HG03469 (cell line): ENCODE results near the gene FAM184B.

ENCODE experiments used
- ATAC-seq: cut with Tn5 transposase; IDR thresholded peaks from one replicate; pipeline ENCODE4 v1.9.1; 2021; ENCODE audit warnings: mild to moderate bottlenecking, moderate library complexity, moderate number of reproducible peaks; ENCODE audit not compliant: unreplicated experiment

FAM184B gene

DNA sequence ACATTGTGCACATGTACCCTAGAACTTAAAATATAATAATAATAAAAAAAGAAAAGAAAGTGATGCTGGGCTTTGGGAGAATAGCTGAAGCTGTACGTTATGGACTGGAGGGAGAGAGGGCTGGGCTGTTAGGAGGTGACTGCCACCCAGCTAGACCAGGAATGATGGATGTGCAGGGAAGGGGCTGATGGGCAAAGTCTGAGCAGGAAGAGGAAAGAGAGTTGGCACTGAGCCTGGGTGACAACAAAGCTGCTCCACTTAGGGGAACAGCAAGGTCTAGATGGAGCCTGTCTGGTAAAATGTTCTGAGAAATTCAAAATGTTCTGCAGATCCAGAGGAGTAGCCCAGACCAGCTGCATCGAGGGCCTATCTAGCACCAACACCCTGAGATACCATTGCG, 134.7 kb downstream of the FAM184B start:
- no peak for ATAC-seq

GRCh38 chr4:17642398-17642783, 139.0 kb downstream of the FAM184B start:
- no peak for ATAC-seq

GRCh38 chr4:17639136-17639535, 142.3 kb downstream of the FAM184B start:
- no peak for ATAC-seq

DNA sequence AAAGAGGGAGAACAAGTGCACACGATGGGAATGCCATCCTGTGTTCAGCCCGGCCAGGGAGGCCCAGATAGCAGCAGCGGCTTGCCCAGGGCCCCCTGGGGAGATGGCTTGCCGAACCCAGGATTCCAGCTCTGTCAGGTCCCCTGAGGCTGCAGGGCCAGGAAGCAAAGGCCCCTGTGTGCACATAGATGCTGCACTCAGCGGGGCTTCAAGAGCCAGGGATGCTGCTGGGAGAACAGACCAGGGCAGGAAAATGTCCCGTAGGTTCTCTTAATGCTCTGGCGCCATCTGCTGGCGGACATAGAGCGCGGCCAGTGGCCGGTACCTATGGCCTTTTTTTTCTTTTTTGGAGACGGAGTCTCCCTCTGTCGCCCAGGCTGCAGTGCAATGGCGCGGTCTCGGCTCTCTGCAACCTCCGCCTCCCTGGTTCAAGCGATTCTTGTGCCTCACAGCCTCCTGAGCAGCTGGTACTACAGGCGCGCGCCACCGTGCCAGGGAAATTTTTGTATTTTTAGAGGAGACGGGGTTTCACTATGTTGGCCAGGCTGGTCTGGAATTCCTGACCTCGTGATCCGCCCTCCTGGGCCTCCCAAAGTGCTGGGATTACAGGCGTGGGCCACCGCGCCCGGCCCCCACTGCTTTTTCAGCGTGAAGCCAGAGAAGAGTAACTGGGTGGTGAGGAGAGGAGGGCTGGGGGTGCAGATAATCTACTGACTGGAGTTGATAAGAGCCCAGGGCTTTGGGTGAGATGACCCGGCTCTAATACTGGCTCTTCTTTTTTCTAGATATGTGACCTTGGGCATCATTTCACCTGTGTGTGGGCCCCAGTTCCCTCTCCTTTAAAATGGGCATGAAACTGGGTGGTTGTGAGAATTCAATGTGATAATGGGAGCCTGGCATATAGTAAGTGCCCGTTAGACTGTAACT, 144.5 kb downstream of the FAM184B start:
- peak; percentile 88 for ATAC-seq

GRCh38 chr4:17636341-17636695, 145.1 kb downstream of the FAM184B start:
- ATAC-seq, result no peak

GRCh38 chr4:17635056-17635455, 146.4 kb downstream of the FAM184B start:
- no peak for ATAC-seq

GRCh38 chr4:17633600-17633999, 147.8 kb downstream of the FAM184B start:
- no peak for ATAC-seq

GRCh38 chr4:17630228-17630627, 151.2 kb downstream of the FAM184B start:
- no peak for ATAC-seq

DNA sequence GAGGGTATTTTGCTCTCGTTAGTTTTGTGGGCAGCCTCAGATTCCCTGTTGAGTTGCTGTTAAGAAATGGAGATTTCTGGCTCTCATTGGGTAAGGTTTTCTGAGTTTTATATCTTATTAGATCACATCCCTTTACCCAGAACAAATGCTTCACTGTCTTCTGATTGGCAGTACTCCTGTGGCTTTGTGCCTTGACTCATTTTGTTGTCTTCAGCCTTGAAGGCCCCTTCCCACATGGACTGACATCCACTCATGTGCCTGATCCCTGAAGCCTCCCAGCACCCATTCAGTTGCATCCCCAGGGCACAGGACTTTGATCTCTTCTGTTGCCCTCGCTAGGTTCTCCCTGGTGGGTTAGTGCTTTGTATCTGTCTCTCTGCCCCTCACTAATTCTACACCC, 156.6 kb downstream of the FAM184B start:
- no peak for ATAC-seq

DNA sequence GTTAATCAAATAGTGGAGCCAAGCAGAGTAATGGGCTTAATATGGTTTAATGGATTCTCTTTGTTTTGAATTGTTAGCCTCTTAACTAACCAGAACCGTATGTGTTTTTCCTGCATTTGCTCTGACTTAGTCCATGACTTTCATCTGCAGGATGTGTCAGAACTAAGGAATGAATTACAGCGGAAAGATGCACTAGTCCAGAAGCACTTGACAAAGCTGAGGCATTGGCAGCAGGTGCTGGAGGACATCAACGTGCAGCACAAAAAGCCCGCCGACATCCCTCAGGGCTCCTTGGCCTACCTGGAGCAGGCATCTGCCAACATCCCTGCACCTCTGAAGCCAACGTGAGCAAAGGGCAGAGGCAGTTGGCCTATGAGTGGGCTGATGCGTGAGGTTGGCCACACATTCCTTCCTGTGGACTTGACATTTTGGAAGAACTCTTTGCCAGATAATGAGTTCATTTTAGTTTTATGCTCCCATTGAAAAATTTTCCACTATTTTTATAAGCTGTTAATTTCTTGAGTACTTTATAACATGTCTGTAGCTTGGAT, 157.9 kb downstream of the FAM184B start:
- no peak for ATAC-seq

GRCh38 chr4:17619416-17620105, 161.9 kb downstream of the FAM184B start:
- ATAC-seq, result no peak

GRCh38 chr4:17618926-17619325, 162.5 kb downstream of the FAM184B start:
- ATAC-seq, result no peak

DNA sequence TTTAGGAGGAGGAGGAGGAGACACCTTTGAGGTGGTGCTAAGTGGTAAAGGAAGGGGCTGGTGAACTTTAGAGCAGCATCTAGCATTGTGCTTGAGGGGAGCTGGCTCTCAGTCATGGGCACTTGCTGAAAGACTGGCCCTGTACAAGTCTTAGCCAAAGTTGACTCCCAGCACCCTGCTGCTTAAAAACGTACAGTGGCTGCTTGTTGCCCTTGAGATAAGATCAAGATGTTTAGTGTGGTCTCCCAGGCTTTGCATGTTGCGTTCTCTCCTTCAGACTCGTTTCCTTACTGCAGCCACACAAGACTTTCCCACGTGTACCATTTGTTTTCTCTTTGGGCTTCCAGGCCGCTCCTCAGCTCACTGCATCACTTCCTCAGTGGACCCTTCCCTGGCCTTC, 165.1 kb downstream of the FAM184B start:
- no peak for ATAC-seq

GRCh38 chr4:17614416-17615299, 166.8 kb downstream of the FAM184B start, which contains the start of gene MED28:
TSS of gene MED28 (plus strand) at chr4:17614641. CDS start at chr4:17614655, 14 bp downstream.
- peak; percentile 91 for ATAC-seq

DNA sequence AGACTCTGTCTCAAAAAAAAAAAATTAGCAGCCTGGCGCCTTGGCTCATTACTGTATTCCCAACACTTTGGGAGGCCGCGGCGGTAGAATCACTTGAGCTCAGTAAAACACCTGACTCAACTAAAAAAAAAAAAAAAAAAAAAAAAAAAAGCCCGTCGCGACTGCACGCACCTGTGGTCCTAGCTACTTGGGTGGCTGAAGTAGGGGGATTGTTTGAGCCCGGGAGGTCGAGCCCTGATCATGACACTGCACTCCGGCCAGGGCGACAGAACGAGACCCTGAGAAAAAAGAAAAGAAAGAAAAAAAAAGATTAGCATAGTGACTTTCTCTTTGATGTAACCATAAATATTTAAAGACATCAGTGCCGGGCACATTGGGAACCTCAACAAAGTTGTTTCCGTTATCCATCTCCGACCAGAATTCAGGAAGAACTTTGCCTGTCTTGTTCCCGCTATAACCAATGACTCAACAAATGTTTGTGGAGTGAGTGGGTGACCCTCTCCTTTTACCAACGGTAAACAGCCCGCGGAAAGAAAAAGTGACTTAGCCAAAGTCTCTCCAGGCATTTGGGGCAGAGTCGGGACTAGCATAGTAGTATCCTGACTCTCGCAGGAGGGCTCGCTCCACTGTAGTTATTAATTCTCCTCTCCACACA, 167.5 kb downstream of the FAM184B start:
- peak; percentile 24 for ATAC-seq

DNA sequence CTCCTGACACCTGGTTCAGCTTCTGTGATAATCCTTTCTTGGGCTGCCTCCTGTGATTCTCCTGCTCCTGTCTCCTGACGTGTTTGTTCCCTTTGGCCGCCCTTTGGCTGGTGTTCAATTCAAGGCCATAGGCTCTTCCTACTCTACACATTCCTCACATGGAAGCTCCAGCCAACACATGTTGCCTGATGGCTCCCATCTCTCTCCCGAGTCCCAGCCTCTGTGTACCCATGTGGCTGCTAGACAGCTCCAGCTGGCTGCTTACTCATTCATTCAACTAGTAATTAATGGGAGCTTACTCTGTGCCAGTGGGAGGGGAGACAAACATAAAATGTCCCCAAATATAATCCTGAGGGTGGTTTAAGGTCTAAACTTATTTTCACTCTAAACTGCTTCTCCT, 176.2 kb downstream of the FAM184B start:
- ATAC-seq, result no peak

GRCh38 chr4:17599826-17600225, 181.6 kb downstream of the FAM184B start:
- ATAC-seq, result no peak

DNA sequence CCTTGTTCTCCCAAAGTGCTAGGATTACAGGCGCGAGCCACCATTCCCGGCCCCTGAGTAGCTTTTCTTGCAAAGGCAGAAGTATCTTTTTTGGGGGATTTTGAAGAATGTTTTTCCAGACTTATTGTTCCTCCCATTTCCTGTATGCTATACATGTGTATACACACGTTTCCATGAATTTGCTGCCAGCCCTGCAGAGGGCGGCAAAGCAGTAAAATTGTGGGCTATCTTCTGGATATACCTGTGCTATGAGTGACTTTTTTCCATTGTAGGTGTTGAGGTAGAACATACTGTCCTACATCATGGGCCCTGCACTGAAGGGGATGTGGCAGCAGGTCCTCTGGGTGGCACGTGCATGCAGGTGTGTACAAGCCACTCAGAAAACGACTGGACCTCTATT, 183.9 kb downstream of the FAM184B start:
- no peak for ATAC-seq

GRCh38 chr4:17595471-17596005, 185.9 kb downstream of the FAM184B start:
- ATAC-seq, result peak; percentile 77

DNA sequence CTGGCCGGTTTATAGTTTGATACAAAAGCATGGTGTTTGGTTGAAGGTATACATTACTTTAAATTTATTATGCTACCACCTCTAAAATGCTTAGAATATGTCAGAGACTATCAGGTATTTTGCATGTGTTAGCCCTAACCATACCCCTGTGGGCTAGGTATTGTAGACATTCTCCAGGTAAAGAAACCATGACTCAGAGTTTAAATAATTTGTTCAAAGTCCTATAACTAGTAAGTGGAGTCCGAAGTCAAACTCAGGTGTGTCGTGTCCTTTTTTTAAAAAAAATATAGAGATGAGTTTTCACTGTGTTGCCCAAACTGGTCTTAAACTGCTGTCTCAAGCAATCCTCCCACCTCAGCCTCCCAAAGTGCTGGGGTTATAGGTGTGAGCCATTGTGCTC, 192.1 kb downstream of the FAM184B start:
- ATAC-seq, result no peak
